Chondrocyte (in vitro differentiated cells): ENCODE measurements around the gene GPATCH2. TPM values are rescaled to one million over a fixed set of nuclear protein-coding genes. Genes with fewer than 3 reads are reported as not detected.

Experiments used
- DNase-seq: peaks from one replicate; pipeline ENCODE4 v3.0.0; 2021; ENCODE audit warnings: mixed read lengths, low spot score
- H3K27ac Mint-ChIP-seq: one replicate; pipeline ENCODE4 v1.8.0; 2021; ENCODE audit warnings: mild to moderate bottlenecking, moderate library complexity, mixed read lengths; ENCODE audit not compliant: unreplicated experiment
- H3K27me3 Mint-ChIP-seq: 2 replicates; pipeline ENCODE4 v1.8.0; 2021; ENCODE audit warnings: low read depth, mixed read lengths
- H3K36me3 Mint-ChIP-seq: 2 replicates; pipeline ENCODE4 v1.8.0; 2021; ENCODE audit warnings: low read depth, mixed read lengths
- H3K4me1 Mint-ChIP-seq: 2 replicates; pipeline ENCODE4 v1.8.0; 2021; ENCODE audit warnings: low read depth, mild to moderate bottlenecking, mixed read lengths
- H3K4me3 Mint-ChIP-seq: one replicate; pipeline ENCODE4 v1.8.0; 2021; ENCODE audit warnings: mild to moderate bottlenecking, moderate library complexity, mixed read lengths; ENCODE audit not compliant: unreplicated experiment
- H3K9me3 Mint-ChIP-seq: 2 replicates; pipeline ENCODE4 v1.8.0; 2021; ENCODE audit warnings: low read depth, mixed read lengths
- total RNA-seq: library from RNA; stranded (reverse); gene quantifications from 3 replicates; pipeline ENCODE4 v1.2.1, GENCODE V29; 2021
- TF ChIP-seq, protein P1 (sequence below): fragments of 200-600 bp; sonication (generic); IDR thresholded peaks from 2 replicates; pipeline ENCODE4 v1.5.0; 2021; ENCODE audit warnings: antibody characterized with exemption, mild to moderate bottlenecking, moderate library complexity

Gene GPATCH2
- total RNA-seq, 1 donor from 2014 or later: 10.4 TPM

DNA sequence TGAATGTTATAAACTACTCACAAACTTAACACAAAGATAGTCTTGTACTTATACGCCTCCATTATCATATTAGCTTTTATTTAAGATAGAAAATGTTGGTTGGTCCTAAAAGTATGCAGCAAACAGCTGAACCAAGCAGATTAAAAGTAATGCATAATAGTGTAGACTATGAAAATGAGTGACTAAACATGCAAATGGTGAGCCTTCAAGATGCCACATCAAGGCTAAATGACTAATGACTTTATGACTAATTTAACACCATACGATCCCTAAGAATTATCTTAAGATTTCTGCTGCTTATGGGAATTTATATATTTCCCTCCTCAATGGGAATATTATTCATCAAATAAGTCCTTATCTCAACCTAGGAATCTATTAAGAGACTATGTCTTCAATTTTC lies 4.6 kb downstream of the GPATCH2 start:
- Mint-ChIP-seq H3K4me1 (peaks cover 25% of the 10 kb centered on the region), H3K27me3 (no peaks in the 10 kb centered on the region), H3K9me3 (no peaks in the 10 kb centered on the region), H3K27ac (no peak overlapping the region), H3K36me3 (no peaks in the 10 kb centered on the region), H3K4me3 (no peak overlapping the region)
- TF ChIP-seq, protein P1, sequence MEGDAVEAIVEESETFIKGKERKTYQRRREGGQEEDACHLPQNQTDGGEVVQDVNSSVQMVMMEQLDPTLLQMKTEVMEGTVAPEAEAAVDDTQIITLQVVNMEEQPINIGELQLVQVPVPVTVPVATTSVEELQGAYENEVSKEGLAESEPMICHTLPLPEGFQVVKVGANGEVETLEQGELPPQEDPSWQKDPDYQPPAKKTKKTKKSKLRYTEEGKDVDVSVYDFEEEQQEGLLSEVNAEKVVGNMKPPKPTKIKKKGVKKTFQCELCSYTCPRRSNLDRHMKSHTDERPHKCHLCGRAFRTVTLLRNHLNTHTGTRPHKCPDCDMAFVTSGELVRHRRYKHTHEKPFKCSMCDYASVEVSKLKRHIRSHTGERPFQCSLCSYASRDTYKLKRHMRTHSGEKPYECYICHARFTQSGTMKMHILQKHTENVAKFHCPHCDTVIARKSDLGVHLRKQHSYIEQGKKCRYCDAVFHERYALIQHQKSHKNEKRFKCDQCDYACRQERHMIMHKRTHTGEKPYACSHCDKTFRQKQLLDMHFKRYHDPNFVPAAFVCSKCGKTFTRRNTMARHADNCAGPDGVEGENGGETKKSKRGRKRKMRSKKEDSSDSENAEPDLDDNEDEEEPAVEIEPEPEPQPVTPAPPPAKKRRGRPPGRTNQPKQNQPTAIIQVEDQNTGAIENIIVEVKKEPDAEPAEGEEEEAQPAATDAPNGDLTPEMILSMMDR: no peak
- no peak for DNase-seq

DNA sequence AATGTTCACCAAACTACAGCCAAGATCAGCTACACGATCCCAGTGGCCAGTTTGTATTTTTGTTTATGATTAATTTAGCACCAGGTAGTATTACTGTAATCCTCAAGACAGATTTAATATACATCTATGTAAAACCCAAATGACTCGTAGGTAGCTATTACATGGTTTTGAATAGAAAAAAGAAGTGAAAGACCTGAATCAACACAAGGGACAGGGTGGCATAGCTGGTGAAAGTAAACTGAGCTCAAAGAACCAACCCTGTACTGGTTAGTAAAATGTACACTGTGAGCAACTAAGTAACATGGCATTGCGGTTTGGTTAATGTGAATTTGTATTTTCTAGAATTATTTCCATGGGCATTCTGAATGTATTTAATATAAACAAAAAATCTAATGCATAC lies 8.8 kb downstream of the GPATCH2 start:
- Mint-ChIP-seq H3K4me1 (no peaks in the 10 kb centered on the region), H3K27me3 (no peaks in the 10 kb centered on the region), H3K36me3 (peaks cover 8% of the 10 kb centered on the region), H3K9me3 (no peaks in the 10 kb centered on the region), H3K4me3 (no peak overlapping the region), H3K27ac (no peak overlapping the region)
- TF ChIP-seq, protein P1: no peak
- DNase-seq: no peak

DNA sequence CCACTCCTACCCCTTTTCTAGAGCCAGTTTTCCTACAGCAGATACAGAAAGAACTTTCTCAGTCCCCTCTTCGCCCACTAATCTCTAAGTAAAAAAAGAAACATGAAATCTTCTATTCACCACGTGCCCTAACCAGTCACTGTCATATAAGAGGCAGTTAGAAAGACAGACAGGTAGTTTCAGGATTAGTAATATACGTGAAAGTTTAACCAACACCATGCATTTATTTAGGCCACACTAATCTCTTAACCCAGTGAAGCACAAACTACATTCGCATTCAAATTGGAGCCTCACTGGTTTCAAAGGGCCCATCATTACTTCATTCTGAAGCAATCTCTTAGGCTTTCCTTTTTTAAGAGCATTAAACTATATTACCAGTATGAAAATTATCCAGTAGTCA lies 10.1 kb downstream of the GPATCH2 start:
- TF ChIP-seq, protein P1: no peak
- Mint-ChIP-seq H3K4me1 (no peaks in the 10 kb centered on the region), H3K4me3 (no peak overlapping the region), H3K9me3 (no peaks in the 10 kb centered on the region), H3K27me3 (no peaks in the 10 kb centered on the region), H3K27ac (no peak overlapping the region), H3K36me3 (peaks cover 9% of the 10 kb centered on the region)
- no peak for DNase-seq

DNA sequence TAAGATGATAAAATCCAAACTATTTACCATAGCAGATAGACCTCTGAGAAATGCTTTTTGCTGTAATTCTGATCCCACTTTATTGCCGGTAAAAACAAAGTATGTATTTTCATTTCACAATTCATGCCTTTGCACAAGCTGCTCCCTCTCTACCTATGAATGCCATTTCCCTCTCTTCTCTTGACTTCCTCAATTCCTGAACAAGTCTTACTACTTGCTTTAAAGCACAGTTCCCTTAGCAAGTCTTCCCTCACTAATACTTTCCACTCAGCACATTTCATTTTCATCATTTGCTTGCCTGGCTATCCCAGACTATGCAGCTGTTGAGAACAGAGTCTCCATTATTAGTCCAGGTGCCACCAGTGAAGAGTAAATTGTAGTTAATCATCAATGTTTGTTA lies 13.8 kb downstream of the GPATCH2 start:
- DNase-seq: no peak
- H3K27me3 Mint-ChIP-seq: no peaks in the 10 kb centered on the region
- H3K4me1 Mint-ChIP-seq: peaks cover 3% of the 10 kb centered on the region
- H3K27ac Mint-ChIP-seq: no peak overlapping the region
- no peaks in the 10 kb centered on the region for H3K9me3 Mint-ChIP-seq
- no peak overlapping the region for H3K4me3 Mint-ChIP-seq
- TF ChIP-seq, protein P1: no peak
- peaks cover 9% of the 10 kb centered on the region for H3K36me3 Mint-ChIP-seq

DNA sequence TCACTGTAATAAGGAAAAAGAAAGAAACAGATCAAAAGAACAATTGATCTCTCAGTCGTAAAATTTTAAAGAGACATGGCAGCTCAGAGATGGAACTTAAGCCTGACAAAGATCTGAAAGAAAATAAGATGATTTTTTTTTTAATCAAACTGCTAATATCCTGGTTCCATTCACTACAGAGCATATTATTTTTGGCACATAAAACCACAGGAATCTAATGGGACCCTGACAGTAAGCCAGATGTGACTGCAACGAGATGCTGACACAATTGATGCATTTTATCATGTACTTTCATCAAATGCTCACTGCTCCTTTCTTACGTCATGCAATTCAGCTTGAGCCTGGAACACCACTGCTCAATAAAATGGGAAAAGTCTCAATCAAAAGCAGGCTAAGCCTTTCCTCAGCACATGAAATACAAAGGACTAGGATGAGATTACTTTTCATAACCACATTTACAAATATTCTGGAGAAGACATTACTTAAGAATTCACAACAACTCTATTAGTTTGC lies 16.6 kb downstream of the GPATCH2 start:
- H3K4me1 Mint-ChIP-seq: peaks cover 3% of the 10 kb centered on the region
- H3K9me3 Mint-ChIP-seq: no peaks in the 10 kb centered on the region
- peaks cover 5% of the 10 kb centered on the region for H3K36me3 Mint-ChIP-seq

More for the DNA sequence above, 16.6 kb downstream of the GPATCH2 start:
- H3K27ac Mint-ChIP-seq: no peak overlapping the region
- H3K4me3 Mint-ChIP-seq: no peak overlapping the region
- DNase-seq: no peak
- H3K27me3 Mint-ChIP-seq: no peaks in the 10 kb centered on the region
- TF ChIP-seq, protein P1: no peak
